Hepatic stellate cell (primary cell): Measurements from ENCODE around the gene TESMIN.

ENCODE experiments used
- DNase-seq: peaks from one replicate; pipeline ENCODE4 v3.0.0; 2011; ENCODE audit warnings: low spot score

The TESMIN gene

GRCh38 chr11:68761801-68762200 is 10.5 kb upstream of the TESMIN start:
- no peak for DNase-seq

GRCh38 chr11:68759991-68760390 is 8.7 kb upstream of the TESMIN start:
- no peak for DNase-seq

- no peak for DNase-seq
Observed at GRCh38 chr11:68757711-68758110, 6.4 kb upstream of the TESMIN start.

GRCh38 chr11:68756171-68756766 is 4.9 kb upstream of the TESMIN start:
- DNase-seq = no peak

- DNase-seq = no peak
Observed at GRCh38 chr11:68753300-68753699, 2.0 kb upstream of the TESMIN start.

GRCh38 chr11:68751004-68751325 is 355 bp downstream of the TESMIN start:
- no peak for DNase-seq

- no peak for DNase-seq
Observed at GRCh38 chr11:68750195-68751003, 921 bp downstream of the TESMIN start.

GRCh38 chr11:68749229-68750123 is 1.8 kb downstream of the TESMIN start:
- DNase-seq = no peak

GRCh38 chr11:68748061-68748460 is 3.3 kb downstream of the TESMIN start:
- DNase-seq = no peak

GRCh38 chr11:68743539-68743938 is 7.8 kb downstream of the TESMIN start:
- no peak for DNase-seq

GRCh38 chr11:68741463-68741862 is 9.9 kb downstream of the TESMIN start:
- no peak for DNase-seq

GRCh38 chr11:68735646-68736045 is 15.7 kb downstream of the TESMIN start:
- no peak for DNase-seq

GRCh38 chr11:68735125-68735524 is 16.2 kb downstream of the TESMIN start:
- DNase-seq = no peak

- DNase-seq = no peak
Observed at GRCh38 chr11:68734111-68734510, 17.2 kb downstream of the TESMIN start.

GRCh38 chr11:68727783-68728182 is 23.5 kb downstream of the TESMIN start:
- no peak for DNase-seq

- DNase-seq = no peak
Observed at GRCh38 chr11:68724293-68724692, 27.0 kb downstream of the TESMIN start.

GRCh38 chr11:68722143-68722542 is 29.2 kb downstream of the TESMIN start:
- no peak for DNase-seq

- DNase-seq = no peak
Observed at GRCh38 chr11:68721075-68721474, 30.2 kb downstream of the TESMIN start.

- no peak for DNase-seq
Observed at GRCh38 chr11:68715456-68716122, 35.7 kb downstream of the TESMIN start.

- no peak for DNase-seq
Observed at GRCh38 chr11:68714060-68714856, 37.1 kb downstream of the TESMIN start.

GRCh38 chr11:68711114-68711513 is 40.2 kb downstream of the TESMIN start:
- DNase-seq = no peak

- DNase-seq = no peak
Observed at GRCh38 chr11:68710409-68710808, 40.9 kb downstream of the TESMIN start.
